H1 (cell line): ENCODE data around the gene RNF212. TPM values are rescaled to one million over a fixed set of nuclear protein-coding genes. Genes with fewer than 3 reads are reported as not detected.
A peak's percentile ranks its signal among the peaks of the same experiment; 100 is the strongest.

Experiments
- CTCF ChIA-PET: fragments of 300-600 bp; sonication (Branson Sonifier 250); formaldehyde crosslinking; loops from one replicate; lab custom pipeline; 2021; ENCODE audit not compliant: partially characterized antibody; lab: Charles Lee
- POLR2A ChIA-PET: fragments of 300-600 bp; sonication (Branson Sonifier 250); formaldehyde crosslinking; loops from one replicate; lab custom pipeline; 2021; ENCODE audit warnings: inconsistent platforms; ENCODE audit not compliant: partially characterized antibody; lab: Charles Lee
- DNase-seq, 2 experiments: peaks; one replicate each; pipeline versions ENCODE4 v3.0.0 to v3.0.0-alpha.2; 2010 to 2022; ENCODE audit warnings: low spot score in 2 of 2, low read depth in 1 of 2, mixed read lengths in 1 of 2
- FAIRE-seq: peaks from 2 replicates; lab custom pipeline; 2011; peaks lifted over from hg19 to GRCh38; lab: Jason Lieb, UNC
- H2AFZ ChIP-seq: 2 replicates; pipeline ENCODE4 v1.8.1; 2012; ENCODE audit warnings: low read length, inconsistent platforms
- H2AK5ac ChIP-seq: 2 replicates; pipeline ENCODE4 v1.6.1; 2013; ENCODE audit warnings: low read depth, low read length
- H2BK120ac ChIP-seq: replicated peaks from 2 replicates; pipeline ENCODE3; 2013; ENCODE audit warnings: low read depth, low read length, inconsistent platforms
- H2BK12ac ChIP-seq: 2 replicates; pipeline ENCODE4 v1.6.1; 2013; ENCODE audit warnings: low read depth, low read length
- H2BK15ac ChIP-seq: 2 replicates; pipeline ENCODE4 v1.6.1; 2013; ENCODE audit warnings: low read length
- H2BK20ac ChIP-seq: 2 replicates; pipeline ENCODE4 v1.6.1; 2013; ENCODE audit warnings: low read length
- H2BK5ac ChIP-seq: 2 replicates; pipeline ENCODE4 v1.6.1; 2013; ENCODE audit warnings: low read depth, low read length
- H3K14ac ChIP-seq: 2 replicates; pipeline ENCODE4 v1.6.1; 2013; ENCODE audit warnings: inconsistent platforms; ENCODE audit not compliant: insufficient read length
- H3K18ac ChIP-seq: 2 replicates; pipeline ENCODE4 v1.6.1; 2013; ENCODE audit warnings: low read length; ENCODE audit errors: extremely low read depth
- H3K23ac ChIP-seq: 2 replicates; pipeline ENCODE4 v1.6.1; 2013; ENCODE audit warnings: inconsistent platforms; ENCODE audit not compliant: insufficient read length
- H3K23me2 ChIP-seq: 2 replicates; pipeline ENCODE4 v1.6.1; 2013; ENCODE audit warnings: low read depth, low read length
- H3K27ac ChIP-seq: 2 replicates; pipeline ENCODE4 v1.6.1; 2011; ENCODE audit warnings: low read depth, low read length, inconsistent platforms
- H3K27me3 ChIP-seq, 4 experiments: replicated peaks in 1 of 4; 1 replicate in 1 of 4; 2 replicates in 3 of 4; pipeline versions ENCODE4 v1.6.1 to v1.8.1; 2011 to 2013; ENCODE audit warnings: low read length in 3 of 4, mild to moderate bottlenecking in 3 of 4, inconsistent platforms in 2 of 4, mixed read lengths in 2 of 4, moderate library complexity in 1 of 4; ENCODE audit not compliant: control insufficient read depth in 3 of 4, insufficient read depth in 3 of 4; ENCODE audit errors: extremely low read depth in 1 of 4
- H3K36me3 ChIP-seq, 4 experiments: 2 replicates each; pipeline versions ENCODE4 v1.6.1 to v1.8.1; 2011 to 2013; ENCODE audit warnings: mild to moderate bottlenecking in 4 of 4, low read length in 3 of 4, moderate library complexity in 2 of 4, control low read depth in 1 of 4, inconsistent platforms in 1 of 4; ENCODE audit not compliant: insufficient read depth in 4 of 4, control insufficient read depth in 2 of 4
- H3K4ac ChIP-seq: replicated peaks from 2 replicates; pipeline ENCODE3; 2013; ENCODE audit warnings: low read length, low read depth, mixed read lengths, inconsistent platforms; ENCODE audit not compliant: insufficient read length
- H3K4me1 ChIP-seq, 4 experiments: replicated peaks in 1 of 4; 1 replicate in 1 of 4; 2 replicates in 3 of 4; pipeline versions ENCODE4 v1.6.1 to v1.8.1; 2011 to 2013; ENCODE audit warnings: low read length in 3 of 4, inconsistent platforms in 2 of 4, mixed read lengths in 1 of 4; ENCODE audit not compliant: insufficient read depth in 4 of 4, control insufficient read depth in 3 of 4
- H3K4me2 ChIP-seq, 2 experiments: 2 replicates each; pipeline versions ENCODE4 v1.6.1 to v1.8.1; 2011 to 2013; ENCODE audit warnings: low read depth in 2 of 2, low read length in 2 of 2, control low read depth in 1 of 2, inconsistent platforms in 1 of 2, mild to moderate bottlenecking in 1 of 2; ENCODE audit not compliant: insufficient read depth in 1 of 2
- H3K4me3 ChIP-seq, 4 experiments: fragments of 200-600, 300-600 bp in 1 of 4; sonication (generic), shearing (Covaris generic), sonication (Bioruptor Twin) in 1 of 4; 2 replicates each; pipeline versions ENCODE4 v1.5.1 to v1.8.1; 2011 to 2016; ENCODE audit warnings: low read length in 4 of 4, low read depth in 3 of 4, control low read depth in 2 of 4, inconsistent platforms in 2 of 4, mild to moderate bottlenecking in 2 of 4, mixed read lengths in 1 of 4, moderate library complexity in 1 of 4; ENCODE audit not compliant: insufficient read depth in 2 of 4; ENCODE audit errors: extremely low read depth in 1 of 4
- H3K56ac ChIP-seq: replicated peaks from 2 replicates; pipeline ENCODE3; 2013; ENCODE audit warnings: low read depth, mild to moderate bottlenecking, mixed read lengths, low read length, inconsistent platforms; ENCODE audit not compliant: insufficient read length
- H3K79me1 ChIP-seq: 2 replicates; pipeline ENCODE4 v1.6.1; 2013; ENCODE audit warnings: low read depth, low read length, control low read depth
- H3K79me2 ChIP-seq, 2 experiments: 2 replicates each; pipeline versions ENCODE4 v1.6.1 to v1.8.1; 2012 to 2013; ENCODE audit warnings: low read length in 2 of 2, mild to moderate bottlenecking in 2 of 2, inconsistent platforms in 1 of 2; ENCODE audit not compliant: insufficient read depth in 2 of 2, control insufficient read depth in 1 of 2
- H3K9ac ChIP-seq, 4 experiments: replicated peaks in 1 of 4; 1 replicate in 1 of 4; 2 replicates in 3 of 4; pipeline versions ENCODE4 v1.6.1 to v1.8.1; 2011 to 2013; ENCODE audit warnings: low read depth in 3 of 4, low read length in 3 of 4, control low read depth in 2 of 4, mild to moderate bottlenecking in 2 of 4, moderate library complexity in 2 of 4, inconsistent platforms in 1 of 4; ENCODE audit errors: extremely low read depth in 1 of 4
- H3K9me3 ChIP-seq, 2 experiments: 2 replicates each; pipeline versions ENCODE4 v1.6.1 to v1.8.1; 2012 to 2013; ENCODE audit warnings: mild to moderate bottlenecking in 2 of 2, moderate library complexity in 2 of 2, control low read depth in 1 of 2, inconsistent platforms in 1 of 2, low read depth in 1 of 2, low read length in 1 of 2, mixed read lengths in 1 of 2; ENCODE audit not compliant: insufficient read depth in 2 of 2
- H4K20me1 ChIP-seq, 2 experiments: replicated peaks in 1 of 2; 2 replicates each; pipeline versions ENCODE3 to v1.8.1; 2011 to 2013; ENCODE audit warnings: inconsistent platforms in 2 of 2, low read length in 2 of 2, mild to moderate bottlenecking in 1 of 2; ENCODE audit not compliant: insufficient read depth in 2 of 2, control insufficient read depth in 1 of 2
- H4K5ac ChIP-seq: 2 replicates; pipeline ENCODE4 v1.6.1; 2013; ENCODE audit warnings: low read length, low read depth, mixed read lengths, inconsistent platforms; ENCODE audit not compliant: insufficient read length
- H4K8ac ChIP-seq: 2 replicates; pipeline ENCODE4 v1.8.0; 2013; ENCODE audit warnings: mild to moderate bottlenecking, moderate library complexity, low read length, inconsistent platforms; ENCODE audit not compliant: insufficient read depth; ENCODE audit errors: extremely low read depth
- H4K91ac ChIP-seq: replicated peaks from 2 replicates; pipeline ENCODE3; 2013; ENCODE audit warnings: low read length, mixed read lengths, inconsistent platforms; ENCODE audit not compliant: insufficient read length
- ATF2 ChIP-seq: IDR thresholded peaks from 2 replicates; pipeline ENCODE4 v1.6.1; 2012; ENCODE audit warnings: low read length, inconsistent platforms
- BACH1 ChIP-seq: IDR thresholded peaks from 2 replicates; pipeline ENCODE4 v1.6.1; 2012; ENCODE audit warnings: low read length, improper control_type of control experiment
- BCL11A ChIP-seq, 2 experiments: IDR thresholded peaks; one replicate each; pipeline ENCODE4 v1.6.1; 2011; ENCODE audit warnings: low read depth in 2 of 2, low read length in 2 of 2, mild to moderate bottlenecking in 2 of 2
- E2F6 ChIP-seq: IDR thresholded peaks from 2 replicates; pipeline ENCODE4 v1.6.1; 2012; ENCODE audit warnings: inconsistent platforms
- KDM5A ChIP-seq: fragments of 200-600 bp; IDR thresholded peaks from 2 replicates; pipeline ENCODE4 v1.7.1; 2012; ENCODE audit warnings: mild to moderate bottlenecking, low read length, inconsistent platforms, mixed read lengths
- RFX5 ChIP-seq: IDR thresholded peaks from 2 replicates; pipeline ENCODE4 v1.6.1; 2011; ENCODE audit warnings: low read depth, low read length, improper control_type of control experiment, borderline replicate concordance
- SP4 ChIP-seq: IDR thresholded peaks from 2 replicates; pipeline ENCODE4 v1.6.1; 2012; ENCODE audit warnings: low read length, inconsistent platforms
- TBP ChIP-seq: IDR thresholded peaks from 2 replicates; pipeline ENCODE4 v1.6.1; 2011; ENCODE audit warnings: low read depth, low read length, improper control_type of control experiment
- TEAD4 ChIP-seq: IDR thresholded peaks from 2 replicates; pipeline ENCODE4 v1.6.1; 2012; ENCODE audit warnings: low read depth, low read length, inconsistent platforms, mixed read lengths
- ZNF274 ChIP-seq: IDR thresholded peaks from 2 replicates; pipeline ENCODE4 v1.7.0; 2012; ENCODE audit warnings: low read length, borderline replicate concordance; ENCODE audit errors: extremely low read depth
- WGBS, 2 experiments: shearing (Covaris generic) in 1 of 2; methylation state at CpG; one replicate each; pipeline versions ENCODE4 v1.1.6 to v1.1.7; 2013 to 2015; ENCODE audit warnings: low lambda C conversion rate in 2 of 2, mixed read lengths in 2 of 2, inconsistent platforms in 1 of 2, low coverage in 1 of 2, missing lambda C conversion rate in 1 of 2; ENCODE audit not compliant: insufficient replicate concordance in 2 of 2, insufficient coverage in 1 of 2, insufficient read length in 1 of 2; ENCODE audit errors: extremely low coverage in 1 of 2, missing lambda C conversion rate in 1 of 2; 5-methylcytosine and 5-hydroxymethylcytosine counted together
- polyA plus RNA-seq, 7 experiments: library from polyadenylated mRNA; depleted of rRNA in 3 of 7; stranded (reverse) in 5 of 7; unstranded in 2 of 7; fragments of >200 nt in 5 of 7; fragments of 200-250 nt in 2 of 7; gene quantifications; 1 replicate in 5 of 7; 2 replicates in 1 of 7; 4 replicates in 1 of 7; pipeline versions ENCODE4 v1.2.1 to v1.2.3, GENCODE V29; 2011 to 2013; ENCODE audit warnings: missing spikeins in 2 of 7, mixed read lengths in 2 of 7
- total RNA-seq: library from RNA; stranded (reverse); fragmentation: NEBNext Ultra II Directional; extraction: Animal tissue kit (Norgen Biotek cat#: 25700); gene quantifications from 2 replicates; pipeline ENCODE4 v1.2.1, GENCODE V29; 2021

Gene RNF212
- total and polyA plus RNA-seq, 2 of the 8 experiments (the other 6 are each of a cell fraction or from before 2014, with no cell fraction given): 3.4 to 5.4 TPM

GRCh38 chr4:1047976-1048772 lies 65.2 kb downstream of the RNF212 start:
- 91% methylated on average over 30 of the region's 34 CpGs; no CpG with 5 or more reads in 1 of the 2 experiments for WGBS, 2 experiments
- peak overlapping the region; percentile 2; the same call in 1 of the 2 replicates for H4K8ac ChIP-seq
- no peak overlapping the region for H3K14ac ChIP-seq
- no peaks in the 10 kb centered on the region for H3K79me1 ChIP-seq
- no peak for FAIRE-seq
- no peak overlapping the region for H3K4me2 ChIP-seq
- H3K56ac ChIP-seq: no peak overlapping the region
- H3K4ac ChIP-seq: no peak overlapping the region
- H3K27ac ChIP-seq: no peak overlapping the region
- H2BK5ac ChIP-seq: no peak overlapping the region
- peaks cover 0 to 11% (median 9%) of the 10 kb centered on the region in 4 experiments; a peak in 6 of 7 replicates for H3K4me1 ChIP-seq
- no peak overlapping the region for H2AFZ ChIP-seq
- H4K20me1 ChIP-seq: peaks cover 0 to 2% of the 10 kb centered on the region in 2 experiments
- H2BK20ac ChIP-seq: no peak overlapping the region
- CTCF ChIA-PET: interaction anchor here (0.7 to 1.0 kb wide), 3 partner anchors 9 to 25 kb away, joined by 3 to 4 read pairs (median 3); no protein-coding TSS in a partner anchor
- H2BK12ac ChIP-seq: no peak overlapping the region
- H3K79me2 ChIP-seq: no peaks in the 10 kb centered on the region
- H3K27me3 ChIP-seq: peaks cover 0 to 15% (median 9%) of the 10 kb centered on the region in 4 experiments; a peak in 6 of 7 replicates
- H2BK120ac ChIP-seq: no peak overlapping the region
- no peak overlapping the region for H3K18ac ChIP-seq
- POLR2A ChIA-PET: no interaction called here
- H3K36me3 ChIP-seq: no peaks in the 10 kb centered on the region
- no peak overlapping the region for H3K9ac ChIP-seq
- no peak overlapping the region for H2AK5ac ChIP-seq
- H2BK15ac ChIP-seq: no peak overlapping the region
- H3K23me2 ChIP-seq: peaks cover 2% of the 10 kb centered on the region; the same call in 1 of the 2 replicates
- no peaks in the 10 kb centered on the region for H3K9me3 ChIP-seq
- peak in 1 of 2 experiments; percentile 46 for DNase-seq
- H4K5ac ChIP-seq: no peak overlapping the region
- H3K4me3 ChIP-seq: no peak overlapping the region
- no peak overlapping the region for H4K91ac ChIP-seq
- no peak overlapping the region for H3K23ac ChIP-seq
- TF ChIP-seq BACH1: no peak
- TF ChIP-seq RFX5: no peak
- no peak for TF ChIP-seq ATF2
- TF ChIP-seq SP4: no peak
- TF ChIP-seq E2F6: no peak
- no peak for TF ChIP-seq TEAD4
- no peak for TF ChIP-seq KDM5A
- no peak for TF ChIP-seq TBP
- no peak for TF ChIP-seq BCL11A (IDR thresholded peaks at IDR 0.05; ENCODE audit: low read depth in 2 of 2, low read length in 2 of 2)
- TF ChIP-seq ZNF274: no peak
